D341Med (cell line): ENCODE data around the gene TRMT112.

Experiments
- DNase-seq: peaks from one replicate; pipeline ENCODE4 v3.0.0; 2012; ENCODE audit warnings: low spot score

TRMT112 gene

GRCh38 chr11:64351136-64351631 lies 33.8 kb upstream of the TRMT112 start:
- DNase-seq, result no peak

- DNase-seq, result no peak
These were observed 32.0 kb upstream of the TRMT112 start for GRCh38 chr11:64349404-64349803.

GRCh38 chr11:64349025-64349387 lies 31.6 kb upstream of the TRMT112 start:
- DNase-seq, result no peak

GRCh38 chr11:64348383-64349024 lies 31.1 kb upstream of the TRMT112 start:
- DNase-seq, result no peak

- no peak for DNase-seq
These were observed 30.0 kb upstream of the TRMT112 start for GRCh38 chr11:64347193-64347867.

GRCh38 chr11:64344787-64345186 lies 27.4 kb upstream of the TRMT112 start:
- no peak for DNase-seq

GRCh38 chr11:64343767-64344559 lies 26.6 kb upstream of the TRMT112 start:
- peak; percentile 65 for DNase-seq

GRCh38 chr11:64342869-64343745 lies 25.7 kb upstream of the TRMT112 start:
- DNase-seq, result no peak

- peak; percentile 94 for DNase-seq
These were observed 24.8 kb upstream of the TRMT112 start for GRCh38 chr11:64341851-64342791.

- no peak for DNase-seq
These were observed 24.1 kb upstream of the TRMT112 start for GRCh38 chr11:64341429-64341828.

- no peak for DNase-seq
These were observed 23.4 kb upstream of the TRMT112 start for GRCh38 chr11:64340671-64341335.

- DNase-seq, result no peak
These were observed 22.5 kb upstream of the TRMT112 start, which contains the start of gene CCDC88B for GRCh38 chr11:64339754-64340408. TSS of gene CCDC88B (plus strand) at chr11:64340204. CDS start at chr11:64340267, 63 bp downstream.

- no peak for DNase-seq
These were observed 21.9 kb upstream of the TRMT112 start for GRCh38 chr11:64339286-64339685.

GRCh38 chr11:64338716-64339115 lies 21.4 kb upstream of the TRMT112 start:
- DNase-seq, result no peak

- DNase-seq, result no peak
These were observed 20.3 kb upstream of the TRMT112 start for GRCh38 chr11:64337538-64338249.

- DNase-seq, result peak; percentile 88
These were observed 17.7 kb upstream of the TRMT112 start for GRCh38 chr11:64334764-64335735.

- no peak for DNase-seq
These were observed 16.2 kb upstream of the TRMT112 start for GRCh38 chr11:64333556-64333955.
